ENCODE measurements around the gene MACROD2. TPM values are rescaled to one million over a fixed set of nuclear protein-coding genes. Genes with fewer than 3 reads are reported as not detected.

Gene MACROD2
- total RNA-seq, 1 experiment from 2014 or later, result 1.5 TPM

DNA sequence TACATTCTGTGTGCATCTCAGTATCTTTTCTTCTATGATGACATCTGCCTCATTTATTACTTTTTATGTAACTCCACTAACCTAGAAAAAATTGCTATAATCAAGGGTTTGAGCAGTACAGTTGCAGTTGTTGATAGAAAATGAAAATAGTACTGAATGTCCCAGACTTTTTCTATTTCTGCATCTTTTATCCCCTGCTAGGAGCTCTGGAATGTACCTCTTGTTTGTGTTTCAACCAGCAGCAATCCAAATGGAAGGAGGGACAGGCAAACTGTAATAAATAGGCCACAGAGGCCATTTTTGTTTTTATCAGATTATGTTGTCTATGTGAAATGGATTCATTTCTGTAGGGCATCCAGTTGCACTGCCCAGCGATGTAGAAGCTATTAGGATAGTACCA lies 2041.0 kb downstream of the MACROD2 start:
- no peaks in the 10 kb centered on the region for H3K36me3 ChIP-seq (replicated peaks; ENCODE audit: control insufficient read depth, insufficient read depth, low read length)
- DNase-seq, result no peak
- no peaks in the 10 kb centered on the region for H3K27me3 ChIP-seq (ENCODE audit: control insufficient read depth, insufficient read depth, low read length)
- no peak overlapping the region for H3K4me3 ChIP-seq (ENCODE audit: insufficient read depth, low read depth, low read length)

DNA sequence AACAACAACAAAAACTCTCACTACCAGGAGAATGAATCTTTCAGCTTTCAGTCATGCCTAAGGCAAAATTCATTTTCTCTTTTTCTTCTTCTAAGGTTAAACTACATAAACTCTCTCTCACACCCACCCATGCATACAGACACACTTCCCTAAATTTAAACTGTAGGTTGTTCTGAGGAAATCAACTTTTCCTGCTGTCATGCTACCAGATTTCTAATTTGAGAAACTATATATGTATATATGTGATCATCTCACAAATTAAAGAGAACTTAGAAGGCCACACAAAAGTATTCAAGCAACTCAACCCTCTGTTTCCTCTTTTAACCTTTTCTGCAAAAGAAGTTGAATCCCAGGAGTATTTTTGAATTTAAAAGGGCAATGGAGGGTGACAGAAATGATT lies 2045.4 kb downstream of the MACROD2 start:
- H3K36me3 ChIP-seq (replicated peaks; ENCODE audit: control insufficient read depth, insufficient read depth, low read length), result no peaks in the 10 kb centered on the region
- no peak overlapping the region for H3K4me3 ChIP-seq (ENCODE audit: insufficient read depth, low read depth, low read length)
- no peaks in the 10 kb centered on the region for H3K27me3 ChIP-seq (ENCODE audit: control insufficient read depth, insufficient read depth, low read length)
- DNase-seq, result no peak

DNA sequence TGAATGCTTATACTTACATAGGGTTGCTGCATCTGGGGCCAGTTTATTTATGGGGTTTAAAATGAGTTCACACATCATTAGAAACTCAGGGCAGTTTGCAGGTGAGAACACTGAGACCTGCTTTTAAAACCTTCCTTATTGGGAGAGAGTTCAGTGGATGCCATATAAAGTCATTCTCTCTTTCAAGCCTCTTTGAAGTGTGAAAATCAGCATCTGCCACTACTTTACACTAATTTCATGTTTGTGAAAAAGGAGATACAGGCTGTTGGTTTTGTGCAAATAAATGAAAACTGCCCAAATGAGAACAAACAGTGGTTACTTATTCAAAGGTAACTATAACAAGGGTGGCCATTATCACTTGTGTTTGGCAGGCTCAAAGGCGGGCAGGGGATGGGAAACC lies 2047.4 kb downstream of the MACROD2 start:
- Histone ChIP-seq H3K4me3 (ENCODE audit: insufficient read depth, low read depth, low read length) (no peak overlapping the region), H3K36me3 (replicated peaks; ENCODE audit: control insufficient read depth, insufficient read depth, low read length) (no peaks in the 10 kb centered on the region), H3K27me3 (ENCODE audit: control insufficient read depth, insufficient read depth, low read length) (no peaks in the 10 kb centered on the region)
- no peak for DNase-seq

DNA sequence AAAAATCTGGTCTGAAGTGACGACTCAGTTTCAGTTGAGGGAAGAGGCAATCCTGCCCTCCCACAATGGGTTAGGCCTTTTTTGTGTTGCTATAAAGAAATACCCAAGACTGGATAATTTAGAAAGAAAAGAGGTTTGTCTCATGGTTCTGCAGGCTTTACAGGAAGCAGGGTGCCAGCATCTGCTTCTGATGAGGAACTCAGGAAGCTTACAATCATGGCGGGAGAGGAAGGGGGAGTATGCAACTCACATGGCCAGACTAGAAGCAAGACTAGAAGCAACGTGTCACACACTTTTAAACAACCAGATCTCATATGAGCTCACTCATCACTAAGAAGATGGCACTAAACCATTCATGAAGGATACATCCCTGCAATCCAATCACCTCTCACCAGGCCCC lies 2048.6 kb downstream of the MACROD2 start:
- Histone ChIP-seq H3K4me3 (ENCODE audit: insufficient read depth, low read depth, low read length) (no peak overlapping the region), H3K36me3 (replicated peaks; ENCODE audit: control insufficient read depth, insufficient read depth, low read length) (no peaks in the 10 kb centered on the region), H3K27me3 (ENCODE audit: control insufficient read depth, insufficient read depth, low read length) (no peaks in the 10 kb centered on the region)
- DNase-seq, result no peak

DNA sequence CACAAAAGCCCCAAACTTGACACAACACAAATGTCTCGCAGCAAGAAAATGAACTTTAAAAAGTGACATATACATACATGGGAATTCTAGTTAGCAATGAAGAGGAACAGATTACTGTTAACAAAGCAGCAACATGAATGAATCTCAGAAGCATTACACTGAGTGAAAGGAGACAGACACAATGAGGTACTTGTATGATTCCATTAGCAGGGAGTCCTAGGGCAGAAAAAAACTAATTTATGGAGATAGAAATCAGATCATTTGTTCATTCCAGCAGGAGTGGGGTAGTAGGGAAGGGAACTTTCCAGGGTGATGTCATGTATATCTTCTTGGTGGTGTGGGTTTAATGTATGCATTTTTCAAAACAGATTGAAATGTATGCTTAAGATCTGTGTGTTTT lies 2053.6 kb downstream of the MACROD2 start:
- H3K36me3 ChIP-seq (replicated peaks; ENCODE audit: control insufficient read depth, insufficient read depth, low read length), result no peaks in the 10 kb centered on the region
- no peak for DNase-seq
- no peak overlapping the region for H3K4me3 ChIP-seq (ENCODE audit: insufficient read depth, low read depth, low read length)
- H3K27me3 ChIP-seq (ENCODE audit: control insufficient read depth, insufficient read depth, low read length), result no peaks in the 10 kb centered on the region

DNA sequence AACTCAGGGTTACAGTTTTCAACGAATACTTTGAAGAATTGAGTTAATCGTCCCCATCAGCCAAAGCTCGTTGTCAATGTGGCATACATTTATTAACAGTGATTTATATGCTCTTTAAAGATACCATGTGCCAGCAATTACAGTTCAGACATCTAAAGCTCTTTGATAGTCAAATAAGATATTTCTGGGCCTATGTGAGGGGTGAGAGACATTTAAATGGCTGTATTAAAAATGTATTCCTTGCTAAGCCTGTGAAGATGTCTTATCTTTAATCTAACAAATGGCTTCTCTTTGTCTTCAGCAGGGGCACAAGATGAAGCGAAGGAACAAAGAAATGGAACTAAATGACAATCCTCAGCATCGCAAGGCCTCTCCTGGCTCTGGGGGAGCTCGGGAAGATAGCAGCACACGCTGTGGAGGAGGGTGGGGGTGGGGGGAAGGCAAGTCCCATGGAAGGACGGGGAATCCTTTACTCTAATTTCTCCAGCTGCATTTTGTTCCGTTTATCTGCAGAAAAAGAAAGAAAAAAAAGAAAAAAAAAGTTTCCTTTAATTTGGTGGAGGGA lies 2054.3 kb downstream of the MACROD2 start:
- no peak for DNase-seq
- Histone ChIP-seq H3K4me3 (ENCODE audit: insufficient read depth, low read depth, low read length) (no peak overlapping the region), H3K27me3 (ENCODE audit: control insufficient read depth, insufficient read depth, low read length) (no peaks in the 10 kb centered on the region), H3K36me3 (replicated peaks; ENCODE audit: control insufficient read depth, insufficient read depth, low read length) (no peaks in the 10 kb centered on the region)

DNA sequence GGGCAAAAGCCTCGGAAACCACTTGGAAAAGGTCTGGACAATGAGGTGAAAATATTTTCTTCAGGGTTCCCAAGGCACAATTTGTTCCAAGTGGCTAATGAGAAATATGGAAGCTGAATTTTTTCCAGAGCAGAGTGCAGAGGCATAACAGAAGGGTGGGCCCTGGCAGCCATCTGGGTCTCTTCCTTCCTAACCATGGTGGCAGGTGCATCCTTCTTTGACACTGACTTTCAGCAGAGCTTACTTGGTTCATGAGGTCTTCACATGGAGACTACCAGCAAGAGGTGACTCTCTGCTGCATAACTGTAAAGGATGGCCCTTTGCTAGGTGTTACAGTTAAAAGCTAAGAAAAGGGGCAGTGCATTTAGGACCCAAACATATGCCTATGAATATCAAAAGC lies 2055.1 kb downstream of the MACROD2 start:
- Histone ChIP-seq H3K36me3 (replicated peaks; ENCODE audit: control insufficient read depth, insufficient read depth, low read length) (no peaks in the 10 kb centered on the region), H3K27me3 (ENCODE audit: control insufficient read depth, insufficient read depth, low read length) (no peaks in the 10 kb centered on the region), H3K4me3 (ENCODE audit: insufficient read depth, low read depth, low read length) (no peak overlapping the region)
- no peak for DNase-seq

DNA sequence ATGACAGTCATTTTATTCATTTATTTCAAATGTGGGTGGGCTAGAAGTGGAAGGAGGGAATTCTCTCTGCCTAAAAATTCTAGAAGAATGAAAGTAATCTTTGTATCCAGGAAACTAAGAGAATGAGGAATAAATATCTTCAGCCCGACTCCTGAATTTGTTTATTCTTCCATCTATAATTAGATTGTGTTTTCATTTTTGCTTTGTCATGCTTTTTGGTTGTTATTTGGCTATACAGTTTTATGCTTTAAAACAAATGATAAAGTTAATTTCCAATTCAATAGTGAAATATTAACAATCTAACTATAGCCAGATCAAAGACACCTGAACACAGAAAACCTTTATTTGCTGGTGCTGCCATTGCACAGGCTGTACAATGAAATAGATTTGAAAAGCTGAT lies 2056.7 kb downstream of the MACROD2 start:
- H3K36me3 ChIP-seq (replicated peaks; ENCODE audit: control insufficient read depth, insufficient read depth, low read length), result no peaks in the 10 kb centered on the region
- H3K4me3 ChIP-seq (ENCODE audit: insufficient read depth, low read depth, low read length), result no peak overlapping the region
- DNase-seq, result no peak
- H3K27me3 ChIP-seq (ENCODE audit: control insufficient read depth, insufficient read depth, low read length), result no peaks in the 10 kb centered on the region

DNA sequence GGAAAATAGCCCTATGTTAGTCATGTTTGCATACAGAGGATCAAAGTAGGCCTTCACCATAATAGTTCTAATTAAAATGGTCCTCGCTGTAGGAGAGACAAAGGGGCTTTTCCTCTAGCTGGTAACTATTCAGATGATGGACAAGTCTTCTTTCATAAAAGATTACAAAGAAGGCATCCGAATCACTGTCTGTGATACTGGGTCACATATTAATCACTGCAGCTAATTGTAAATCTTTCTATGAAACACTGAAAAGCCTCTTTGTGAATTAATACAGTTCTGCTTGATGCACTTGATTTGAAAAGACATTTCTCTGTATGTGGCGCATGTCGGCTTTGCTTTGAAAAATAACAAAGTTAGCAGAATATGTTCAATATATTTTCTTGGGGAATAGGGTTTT lies 2057.1 kb downstream of the MACROD2 start:
- no peak for DNase-seq

DNA sequence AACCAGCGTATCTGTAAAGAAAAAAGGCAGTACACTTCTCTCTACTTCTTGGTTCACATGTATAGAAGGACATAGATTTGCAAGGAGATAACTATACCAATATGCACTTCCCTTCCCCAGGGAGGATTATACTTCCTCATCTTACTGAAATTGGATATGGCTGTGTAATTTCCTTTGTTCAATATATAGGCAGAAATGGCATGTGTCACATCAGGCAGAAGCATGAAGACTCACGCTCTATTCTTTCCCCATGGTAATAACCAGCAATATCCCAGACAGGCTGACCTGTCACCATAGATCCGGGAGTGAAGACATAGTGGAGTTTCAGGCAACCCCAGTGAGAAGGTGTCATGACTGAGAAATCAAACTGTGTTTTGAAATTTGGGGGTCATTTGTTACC lies 2059.7 kb downstream of the MACROD2 start:
- Histone ChIP-seq H3K4me3 (ENCODE audit: insufficient read depth, low read depth, low read length) (no peak overlapping the region), H3K27me3 (ENCODE audit: control insufficient read depth, insufficient read depth, low read length) (no peaks in the 10 kb centered on the region), H3K36me3 (replicated peaks; ENCODE audit: control insufficient read depth, insufficient read depth, low read length) (no peaks in the 10 kb centered on the region)
- no peak for DNase-seq

More for the DNA sequence above, 2057.1 kb downstream of the MACROD2 start:
- no peaks in the 10 kb centered on the region for H3K36me3 ChIP-seq (replicated peaks; ENCODE audit: control insufficient read depth, insufficient read depth, low read length)
- H3K4me3 ChIP-seq (ENCODE audit: insufficient read depth, low read depth, low read length), result no peak overlapping the region
- H3K27me3 ChIP-seq (ENCODE audit: control insufficient read depth, insufficient read depth, low read length), result no peaks in the 10 kb centered on the region

DNA sequence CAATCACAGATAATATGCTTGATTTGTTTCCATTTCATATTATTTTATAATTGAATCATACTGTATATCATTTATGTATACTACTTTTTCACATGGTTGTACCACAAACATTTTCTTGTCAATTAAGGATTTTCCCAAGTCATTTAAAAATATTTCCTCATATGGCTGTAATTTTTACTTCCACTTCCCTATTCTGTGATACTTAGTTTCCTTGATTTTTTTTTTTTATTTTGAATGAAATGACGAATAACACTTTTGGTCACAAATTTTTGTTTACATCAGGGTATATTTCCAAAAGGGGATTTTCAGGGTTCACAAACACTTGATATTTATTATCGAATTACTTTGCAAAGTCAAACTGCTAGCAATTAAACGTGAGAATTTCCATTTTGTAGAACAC lies 2062.3 kb downstream of the MACROD2 start:
- Histone ChIP-seq H3K36me3 (replicated peaks; ENCODE audit: control insufficient read depth, insufficient read depth, low read length) (no peaks in the 10 kb centered on the region), H3K27me3 (ENCODE audit: control insufficient read depth, insufficient read depth, low read length) (no peaks in the 10 kb centered on the region), H3K4me3 (ENCODE audit: insufficient read depth, low read depth, low read length) (no peak overlapping the region)
- no peak for DNase-seq

DNA sequence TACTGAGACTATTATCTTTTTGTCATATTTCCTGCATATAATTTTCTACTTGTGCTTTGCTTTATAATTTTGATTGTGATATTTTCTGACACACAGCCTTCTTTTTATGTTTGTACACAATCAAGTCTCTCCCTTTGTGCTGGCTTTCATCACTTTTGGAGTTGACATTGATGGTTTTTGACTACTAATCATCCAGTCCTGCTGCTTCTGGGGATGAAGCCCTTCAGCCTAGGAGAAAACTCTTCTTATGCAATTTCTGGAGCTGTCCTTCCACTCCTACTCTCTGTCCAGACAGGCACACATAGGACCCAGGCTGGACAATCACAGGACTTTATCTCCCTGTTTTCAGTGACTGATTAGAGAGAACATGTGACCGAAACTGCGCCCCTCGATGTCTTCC lies 2063.0 kb downstream of the MACROD2 start:
- H3K27me3 ChIP-seq (ENCODE audit: control insufficient read depth, insufficient read depth, low read length), result no peaks in the 10 kb centered on the region
- no peak for DNase-seq
- H3K36me3 ChIP-seq (replicated peaks; ENCODE audit: control insufficient read depth, insufficient read depth, low read length), result no peaks in the 10 kb centered on the region
- no peak overlapping the region for H3K4me3 ChIP-seq (ENCODE audit: insufficient read depth, low read depth, low read length)

DNA sequence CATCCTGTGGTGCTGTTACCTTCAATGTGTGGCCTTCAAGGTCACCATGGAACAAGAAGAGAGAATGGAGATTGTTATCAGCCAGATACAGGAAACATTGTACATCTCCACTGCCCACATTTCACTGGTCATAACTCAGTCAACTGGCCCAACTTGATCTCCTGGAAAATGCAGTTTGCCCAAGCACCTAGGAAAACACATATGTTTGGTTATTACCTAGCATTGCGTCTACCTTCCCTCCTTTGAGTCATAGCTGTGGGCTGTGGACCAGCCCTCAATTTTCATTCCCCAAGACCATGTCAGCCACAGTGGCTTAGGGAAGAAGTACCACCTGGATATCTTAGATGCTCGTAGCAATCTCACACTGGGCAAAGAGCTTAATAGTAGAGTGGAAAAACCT lies 2064.5 kb downstream of the MACROD2 start:
- Histone ChIP-seq H3K4me3 (ENCODE audit: insufficient read depth, low read depth, low read length) (no peak overlapping the region), H3K27me3 (ENCODE audit: control insufficient read depth, insufficient read depth, low read length) (no peaks in the 10 kb centered on the region)

DNA sequence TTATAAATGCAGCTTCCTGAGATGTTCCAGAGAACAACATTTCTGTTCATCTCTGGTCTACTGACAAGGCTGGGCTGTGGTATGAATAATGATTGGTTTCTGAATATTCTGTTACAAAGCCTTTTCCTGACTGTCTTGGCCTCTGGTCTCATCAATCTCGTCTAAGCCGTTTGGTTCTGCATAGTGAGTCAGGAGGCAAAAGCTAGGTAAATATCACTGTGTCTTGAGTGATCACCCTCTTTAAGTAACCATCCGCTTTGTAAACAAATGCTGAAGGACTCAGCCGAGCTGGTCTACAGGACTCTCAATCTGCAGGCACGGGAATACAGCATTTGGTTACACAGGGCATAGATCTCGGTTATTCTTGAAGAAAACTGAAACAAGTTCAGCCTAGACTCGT lies 2066.0 kb downstream of the MACROD2 start:
- Histone ChIP-seq H3K4me3 (ENCODE audit: insufficient read depth, low read depth, low read length) (no peak overlapping the region), H3K27me3 (ENCODE audit: control insufficient read depth, insufficient read depth, low read length) (no peaks in the 10 kb centered on the region), H3K36me3 (replicated peaks; ENCODE audit: control insufficient read depth, insufficient read depth, low read length) (no peaks in the 10 kb centered on the region)
- DNase-seq, result no peak

More for the DNA sequence above, 2064.5 kb downstream of the MACROD2 start:
- DNase-seq, result no peak
- no peaks in the 10 kb centered on the region for H3K36me3 ChIP-seq (replicated peaks; ENCODE audit: control insufficient read depth, insufficient read depth, low read length)

DNA sequence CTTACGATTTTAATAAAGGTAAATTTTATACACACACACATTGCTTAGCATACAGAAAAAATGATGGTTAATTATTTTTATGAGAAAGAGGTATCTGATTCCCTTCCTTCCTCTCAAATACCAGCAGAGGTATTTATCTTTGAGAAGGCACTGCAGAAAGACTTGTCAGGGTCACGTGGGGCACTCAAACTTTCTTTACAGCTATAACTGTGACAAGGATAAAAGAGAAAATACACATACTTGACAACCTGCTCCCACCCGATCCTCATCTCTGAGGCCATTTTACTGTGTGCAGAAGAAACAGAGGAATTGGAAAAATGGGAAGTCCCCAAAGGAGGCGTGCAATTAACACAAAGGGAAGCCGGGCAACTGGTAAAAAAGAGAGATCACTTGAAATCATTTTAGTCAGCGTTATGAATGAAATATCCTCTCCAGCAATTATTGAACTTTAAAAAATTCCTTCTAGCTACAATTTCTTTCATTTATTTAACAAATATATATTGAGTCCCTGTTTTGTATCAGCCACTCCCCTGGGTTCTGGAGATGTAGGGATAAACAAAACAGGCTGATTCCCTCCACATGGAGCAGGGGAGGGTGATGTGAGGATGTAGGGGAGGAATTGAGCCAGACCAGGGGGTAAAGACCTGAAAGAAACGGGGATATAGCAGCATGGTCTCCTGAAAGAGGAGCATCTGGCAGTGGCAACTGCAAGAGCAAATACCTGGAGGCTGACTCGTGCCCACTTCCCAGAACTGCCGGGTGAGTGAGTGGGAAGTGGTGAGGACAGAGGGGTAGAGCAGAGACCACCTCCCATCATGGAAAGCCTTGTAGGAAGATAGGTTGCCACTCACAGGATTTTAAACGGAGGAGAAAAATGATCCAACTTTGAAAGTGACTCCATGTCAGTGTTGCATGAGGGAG lies 2067.6 kb downstream of the MACROD2 start:
- H3K4me3 ChIP-seq (ENCODE audit: insufficient read depth, low read depth, low read length), result no peak overlapping the region
- DNase-seq, result no peak
- H3K36me3 ChIP-seq (replicated peaks; ENCODE audit: control insufficient read depth, insufficient read depth, low read length), result no peaks in the 10 kb centered on the region
- no peaks in the 10 kb centered on the region for H3K27me3 ChIP-seq (ENCODE audit: control insufficient read depth, insufficient read depth, low read length)

All from H7 (cell line).